IPS-18c (cell line): Measurements from ENCODE around the gene SMR3B.

Experiments
- H3K4me3 ChIP-seq: 2 replicates; pipeline ENCODE4 v1.7.0; 2013; ENCODE audit warnings: low read depth, mild to moderate bottlenecking, low read length, moderate library complexity; ENCODE audit not compliant: insufficient read depth
- H3K9me3 ChIP-seq: one replicate; pipeline ENCODE4 v1.6.1; 2013; ENCODE audit warnings: mild to moderate bottlenecking, low read length, moderate library complexity; ENCODE audit not compliant: control insufficient read depth, insufficient read depth

SMR3B gene

GRCh38 chr4:70382691-70383181, at the start of gene SMR3B:
TSS of gene SMR3B (plus strand) at chr4:70383131. CDS start at chr4:70384511, 1,380 bp downstream.
- Histone ChIP-seq H3K9me3 (no peaks in the 10 kb centered on the region), H3K4me3 (no peak within 1 kb of the TSS)

- no peaks in the 10 kb centered on the region for H3K9me3 ChIP-seq
- H3K4me3 ChIP-seq = no peak within 1 kb of the TSS
These were observed 48.2 kb upstream of the SMR3B start, which contains the start of gene CABS1 for GRCh38 chr4:70334681-70335080. TSS of gene CABS1 (plus strand) at chr4:70334981. CDS start at chr4:70335040, 59 bp downstream.

- Histone ChIP-seq H3K4me3 (no peak overlapping the region), H3K9me3 (no peaks in the 10 kb centered on the region)
These were observed 46.9 kb upstream of the SMR3B start for GRCh38 chr4:70336043-70336442.

- Histone ChIP-seq H3K4me3 (no peak overlapping the region), H3K9me3 (no peaks in the 10 kb centered on the region)
These were observed 45.0 kb upstream of the SMR3B start for GRCh38 chr4:70337886-70338420.

- no peaks in the 10 kb centered on the region for H3K9me3 ChIP-seq
- no peak overlapping the region for H3K4me3 ChIP-seq
These were observed 26.7 kb upstream of the SMR3B start for GRCh38 chr4:70356185-70356584.

GRCh38 chr4:70359115-70359661, 23.7 kb upstream of the SMR3B start:
- no peak overlapping the region for H3K4me3 ChIP-seq

GRCh38 chr4:70360460-70360859, 22.5 kb upstream of the SMR3B start, which contains the start of gene SMR3A:
TSS of gene SMR3A (plus strand) at chr4:70360760. CDS start at chr4:70362116, 1,356 bp downstream.
- Histone ChIP-seq H3K4me3 (no peak within 1 kb of the TSS), H3K9me3 (no peaks in the 10 kb centered on the region)

More at GRCh38 chr4:70359115-70359661, 23.7 kb upstream of the SMR3B start:
- no peaks in the 10 kb centered on the region for H3K9me3 ChIP-seq

GRCh38 chr4:70364002-70364401, 18.9 kb upstream of the SMR3B start:
- Histone ChIP-seq H3K9me3 (no peaks in the 10 kb centered on the region), H3K4me3 (no peak overlapping the region)

GRCh38 chr4:70365479-70365878, 17.5 kb upstream of the SMR3B start:
- no peaks in the 10 kb centered on the region for H3K9me3 ChIP-seq
- H3K4me3 ChIP-seq = no peak overlapping the region

GRCh38 chr4:70367813-70368212, 15.1 kb upstream of the SMR3B start:
- H3K4me3 ChIP-seq = no peak overlapping the region
- no peaks in the 10 kb centered on the region for H3K9me3 ChIP-seq

GRCh38 chr4:70371987-70372386, 10.9 kb upstream of the SMR3B start:
- no peak overlapping the region for H3K4me3 ChIP-seq
- H3K9me3 ChIP-seq = no peaks in the 10 kb centered on the region

- Histone ChIP-seq H3K4me3 (no peak overlapping the region), H3K9me3 (no peaks in the 10 kb centered on the region)
These were observed 10.2 kb upstream of the SMR3B start for GRCh38 chr4:70372760-70373159.

GRCh38 chr4:70380578-70380977, 2.4 kb upstream of the SMR3B start:
- no peak overlapping the region for H3K4me3 ChIP-seq
- no peaks in the 10 kb centered on the region for H3K9me3 ChIP-seq

- no peak overlapping the region for H3K4me3 ChIP-seq
These were observed 9.3 kb downstream of the SMR3B start for GRCh38 chr4:70392057-70392776.

GRCh38 chr4:70397580-70397979, 14.6 kb downstream of the SMR3B start, which contains the start of gene OPRPN:
TSS of gene OPRPN (plus strand) at chr4:70397940. CDS start at chr4:70399286, 1,346 bp downstream.
- no peak within 1 kb of the TSS for H3K4me3 ChIP-seq
- no peaks in the 10 kb centered on the region for H3K9me3 ChIP-seq

More at GRCh38 chr4:70392057-70392776, 9.3 kb downstream of the SMR3B start:
- H3K9me3 ChIP-seq = no peaks in the 10 kb centered on the region

- Histone ChIP-seq H3K9me3 (no peaks in the 10 kb centered on the region), H3K4me3 (no peak overlapping the region)
These were observed 16.4 kb downstream of the SMR3B start for GRCh38 chr4:70399319-70399718.

GRCh38 chr4:70402762-70403161, 19.8 kb downstream of the SMR3B start:
- H3K9me3 ChIP-seq = no peaks in the 10 kb centered on the region
- no peak overlapping the region for H3K4me3 ChIP-seq

GRCh38 chr4:70405765-70406164, 22.8 kb downstream of the SMR3B start:
- Histone ChIP-seq H3K4me3 (no peak overlapping the region), H3K9me3 (no peaks in the 10 kb centered on the region)
